GM12864 (cell line): Measurements from ENCODE around the gene JUN.

ENCODE experiments used
- DNase-seq: peaks from one replicate; pipeline ENCODE4 v3.0.0-alpha.2; 2011; ENCODE audit warnings: low read depth
- H3K4me3 ChIP-seq: 2 replicates; pipeline ENCODE4 v1.5.1; 2011; ENCODE audit warnings: mild to moderate bottlenecking, low read depth, low read length, control low read depth
- CTCF ChIP-seq: IDR thresholded peaks from 2 replicates; pipeline ENCODE4 v1.5.1; 2011; ENCODE audit warnings: low read depth, mild to moderate bottlenecking, moderate library complexity, low read length, control low read depth, inconsistent platforms; ENCODE audit errors: missing control alignments

The JUN gene

GRCh38 chr1:58763214-58763613 lies 20.6 kb downstream of the JUN start:
- TF ChIP-seq CTCF: no peak
- DNase-seq: no peak
- H3K4me3 ChIP-seq: no peak overlapping the region

GRCh38 chr1:58762806-58763205 lies 21.0 kb downstream of the JUN start:
- no peak overlapping the region for H3K4me3 ChIP-seq
- TF ChIP-seq CTCF: no peak
- DNase-seq: no peak

GRCh38 chr1:58755468-58755872 lies 28.4 kb downstream of the JUN start:
- no peak for DNase-seq
- TF ChIP-seq CTCF: no peak
- no peak overlapping the region for H3K4me3 ChIP-seq

GRCh38 chr1:58754683-58755467 lies 29.0 kb downstream of the JUN start:
- H3K4me3 ChIP-seq: no peak overlapping the region
- no peak for DNase-seq

GRCh38 chr1:58754073-58754613 lies 29.7 kb downstream of the JUN start:
- no peak overlapping the region for H3K4me3 ChIP-seq
- TF ChIP-seq CTCF: no peak
- no peak for DNase-seq

More at GRCh38 chr1:58754683-58755467, 29.0 kb downstream of the JUN start:
- TF ChIP-seq CTCF: no peak

- no peak overlapping the region for H3K4me3 ChIP-seq
- no peak for DNase-seq
- no peak for TF ChIP-seq CTCF
Measured at GRCh38 chr1:58753431-58753866, 30.4 kb downstream of the JUN start.

- H3K4me3 ChIP-seq: no peak overlapping the region
- no peak for DNase-seq
- TF ChIP-seq CTCF: no peak
Measured at GRCh38 chr1:58749646-58750045, 34.2 kb downstream of the JUN start.
